Measurements from ENCODE around the gene KCNB1. TPM values are rescaled to one million over a fixed set of nuclear protein-coding genes. Genes with fewer than 3 reads are reported as not detected.

KCNB1 gene
- total RNA-seq, 1 donor from 2014 or later = 1.3 TPM

DNA sequence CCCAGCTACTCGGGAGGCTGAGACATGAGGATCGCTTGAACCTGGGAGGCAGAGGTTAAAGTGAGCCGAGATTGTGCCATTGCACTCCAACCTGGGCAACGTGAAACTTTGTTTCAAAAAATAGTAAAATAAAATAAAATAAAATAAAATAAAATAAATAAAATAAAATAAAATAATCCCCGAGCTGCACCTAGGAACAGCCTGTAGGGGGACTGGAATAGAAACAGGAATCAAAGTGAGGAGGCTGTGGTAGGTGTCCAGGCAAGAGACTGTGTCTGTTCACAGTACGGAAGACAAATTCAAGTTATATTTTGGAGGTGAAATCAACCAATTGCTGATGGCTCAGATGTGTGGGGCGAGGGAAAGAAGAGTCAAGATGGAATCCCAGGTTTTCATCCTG lies 86.2 kb downstream of the KCNB1 start:
- Mint-ChIP-seq H3K4me1 (ENCODE audit: low read depth) (peaks cover 22% of the 10 kb centered on the region), H3K36me3 (ENCODE audit: low read depth) (no peaks in the 10 kb centered on the region)

DNA sequence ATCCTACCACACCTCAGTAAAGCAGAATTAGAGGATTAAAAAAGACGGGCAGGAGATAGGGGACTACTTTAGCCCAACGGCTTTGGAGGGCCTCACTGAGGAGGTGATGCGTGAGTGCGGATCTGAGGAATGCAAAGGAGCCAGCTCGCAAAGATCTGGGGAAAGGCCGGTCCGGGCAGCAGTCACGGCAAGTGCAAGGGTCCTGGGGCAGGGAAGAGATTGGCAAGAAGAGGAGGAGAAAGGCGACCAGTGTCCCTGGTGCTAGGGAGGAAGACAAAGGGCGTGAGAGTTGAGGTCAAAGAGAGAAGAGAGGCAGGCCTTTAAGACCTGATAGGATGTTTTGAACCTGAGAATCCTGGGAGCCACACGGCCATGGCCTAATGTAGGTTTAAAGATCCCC lies 86.8 kb downstream of the KCNB1 start:
- H3K36me3 Mint-ChIP-seq (ENCODE audit: low read depth) = no peaks in the 10 kb centered on the region
- H3K4me3 Mint-ChIP-seq (ENCODE audit: unreplicated experiment) = no peak overlapping the region
- H3K4me1 Mint-ChIP-seq (ENCODE audit: low read depth) = peaks cover 18% of the 10 kb centered on the region
- no peaks in the 10 kb centered on the region for H3K9me3 Mint-ChIP-seq (ENCODE audit: low read depth)
- H3K27ac Mint-ChIP-seq (ENCODE audit: unreplicated experiment) = no peak overlapping the region
- peaks cover 3% of the 10 kb centered on the region for H3K27me3 Mint-ChIP-seq (ENCODE audit: low read depth)
- TF ChIP-seq, protein P1, sequence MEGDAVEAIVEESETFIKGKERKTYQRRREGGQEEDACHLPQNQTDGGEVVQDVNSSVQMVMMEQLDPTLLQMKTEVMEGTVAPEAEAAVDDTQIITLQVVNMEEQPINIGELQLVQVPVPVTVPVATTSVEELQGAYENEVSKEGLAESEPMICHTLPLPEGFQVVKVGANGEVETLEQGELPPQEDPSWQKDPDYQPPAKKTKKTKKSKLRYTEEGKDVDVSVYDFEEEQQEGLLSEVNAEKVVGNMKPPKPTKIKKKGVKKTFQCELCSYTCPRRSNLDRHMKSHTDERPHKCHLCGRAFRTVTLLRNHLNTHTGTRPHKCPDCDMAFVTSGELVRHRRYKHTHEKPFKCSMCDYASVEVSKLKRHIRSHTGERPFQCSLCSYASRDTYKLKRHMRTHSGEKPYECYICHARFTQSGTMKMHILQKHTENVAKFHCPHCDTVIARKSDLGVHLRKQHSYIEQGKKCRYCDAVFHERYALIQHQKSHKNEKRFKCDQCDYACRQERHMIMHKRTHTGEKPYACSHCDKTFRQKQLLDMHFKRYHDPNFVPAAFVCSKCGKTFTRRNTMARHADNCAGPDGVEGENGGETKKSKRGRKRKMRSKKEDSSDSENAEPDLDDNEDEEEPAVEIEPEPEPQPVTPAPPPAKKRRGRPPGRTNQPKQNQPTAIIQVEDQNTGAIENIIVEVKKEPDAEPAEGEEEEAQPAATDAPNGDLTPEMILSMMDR (IDR thresholded peaks at IDR 0.05) = no peak
- no peak for DNase-seq (ENCODE audit: low spot score)

More for the DNA sequence above, 86.2 kb downstream of the KCNB1 start:
- TF ChIP-seq, protein P1 (IDR thresholded peaks at IDR 0.05) = peak; percentile 64
- H3K27ac Mint-ChIP-seq (ENCODE audit: unreplicated experiment) = no peak overlapping the region
- H3K9me3 Mint-ChIP-seq (ENCODE audit: low read depth) = no peaks in the 10 kb centered on the region
- peaks cover 3% of the 10 kb centered on the region for H3K27me3 Mint-ChIP-seq (ENCODE audit: low read depth)
- no peak overlapping the region for H3K4me3 Mint-ChIP-seq (ENCODE audit: unreplicated experiment)
- DNase-seq (ENCODE audit: low spot score) = no peak

DNA sequence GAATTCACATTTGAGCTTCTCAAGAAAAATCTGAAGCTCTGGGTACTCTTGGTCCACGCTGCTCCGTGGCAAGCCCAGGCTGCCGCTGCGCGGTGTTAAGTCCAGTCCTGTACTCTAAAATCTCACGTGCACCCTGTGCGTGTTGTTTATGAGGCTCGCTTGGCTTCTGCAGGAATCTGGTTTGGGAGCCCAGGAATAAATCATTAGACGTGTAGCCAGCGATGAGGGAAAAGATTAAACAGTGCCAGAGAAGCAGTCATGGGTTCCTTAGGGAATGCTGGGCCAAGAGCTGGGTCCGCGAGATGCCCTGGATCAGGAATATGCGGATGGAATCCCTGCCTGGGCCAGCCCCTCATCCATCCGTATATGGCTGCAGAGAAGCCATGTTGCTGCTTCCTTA lies 87.3 kb downstream of the KCNB1 start:
- no peak overlapping the region for H3K27ac Mint-ChIP-seq (ENCODE audit: unreplicated experiment)
- no peak overlapping the region for H3K4me3 Mint-ChIP-seq (ENCODE audit: unreplicated experiment)
- TF ChIP-seq, protein P1 (IDR thresholded peaks at IDR 0.05) = no peak
- peaks cover 3% of the 10 kb centered on the region for H3K27me3 Mint-ChIP-seq (ENCODE audit: low read depth)
- H3K36me3 Mint-ChIP-seq (ENCODE audit: low read depth) = no peaks in the 10 kb centered on the region
- no peak for DNase-seq (ENCODE audit: low spot score)
- no peaks in the 10 kb centered on the region for H3K9me3 Mint-ChIP-seq (ENCODE audit: low read depth)
- H3K4me1 Mint-ChIP-seq (ENCODE audit: low read depth) = peaks cover 13% of the 10 kb centered on the region

DNA sequence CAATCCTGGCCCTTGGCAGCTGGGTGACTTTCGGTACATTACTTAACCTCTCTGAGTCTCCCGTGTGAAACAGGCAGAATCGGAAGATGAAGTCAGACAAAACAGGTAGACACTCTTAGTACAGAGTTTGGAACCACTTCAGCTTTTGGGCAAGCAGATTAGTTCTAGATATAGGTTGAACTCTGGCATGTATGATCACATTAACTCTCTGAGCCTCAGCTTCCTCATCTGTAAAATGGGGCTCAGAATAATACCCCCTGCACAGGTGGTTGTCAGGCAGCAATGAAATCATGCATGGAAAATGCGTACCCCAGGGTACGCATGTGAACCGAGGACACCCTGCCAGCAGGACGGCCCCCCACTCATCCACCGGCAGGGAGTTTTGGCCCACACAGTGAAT lies 87.7 kb downstream of the KCNB1 start:
- TF ChIP-seq, protein P1 (IDR thresholded peaks at IDR 0.05) = no peak
- H3K9me3 Mint-ChIP-seq (ENCODE audit: low read depth) = no peaks in the 10 kb centered on the region
- H3K27ac Mint-ChIP-seq (ENCODE audit: unreplicated experiment) = no peak overlapping the region
- H3K27me3 Mint-ChIP-seq (ENCODE audit: low read depth) = peaks cover 3% of the 10 kb centered on the region
- H3K4me1 Mint-ChIP-seq (ENCODE audit: low read depth) = peaks cover 11% of the 10 kb centered on the region
- DNase-seq (ENCODE audit: low spot score) = no peak
- H3K36me3 Mint-ChIP-seq (ENCODE audit: low read depth) = peaks cover under 1% of the 10 kb centered on the region
- H3K4me3 Mint-ChIP-seq (ENCODE audit: unreplicated experiment) = no peak overlapping the region

DNA sequence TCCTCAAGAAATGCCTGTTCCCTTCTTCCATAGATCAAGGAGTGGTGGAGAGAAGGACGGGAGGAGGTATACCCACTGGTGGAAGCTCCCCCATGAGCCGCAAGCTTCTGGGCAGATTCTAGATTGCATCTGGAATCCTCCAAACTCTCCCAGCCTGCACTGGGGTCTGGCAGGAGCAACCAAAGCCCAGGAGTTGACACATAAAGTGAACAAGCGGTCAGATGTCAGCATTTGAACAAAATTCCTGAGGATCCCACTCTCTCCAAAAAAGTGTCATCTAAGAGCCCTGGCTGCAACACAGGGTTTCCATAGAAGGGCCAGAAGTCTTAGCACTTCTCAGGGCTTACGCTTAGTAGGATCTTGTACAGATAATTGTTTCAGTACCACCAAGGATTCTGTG lies 88.2 kb downstream of the KCNB1 start:
- TF ChIP-seq, protein P1 (IDR thresholded peaks at IDR 0.05) = no peak
- peaks cover 2% of the 10 kb centered on the region for H3K36me3 Mint-ChIP-seq (ENCODE audit: low read depth)
- DNase-seq (ENCODE audit: low spot score) = no peak
- no peak overlapping the region for H3K4me3 Mint-ChIP-seq (ENCODE audit: unreplicated experiment)
- H3K9me3 Mint-ChIP-seq (ENCODE audit: low read depth) = no peaks in the 10 kb centered on the region
- peaks cover 3% of the 10 kb centered on the region for H3K27me3 Mint-ChIP-seq (ENCODE audit: low read depth)
- H3K27ac Mint-ChIP-seq (ENCODE audit: unreplicated experiment) = no peak overlapping the region
- H3K4me1 Mint-ChIP-seq (ENCODE audit: low read depth) = peaks cover 16% of the 10 kb centered on the region

All from chondrocyte (in vitro differentiated cells).